SU-DHL-6 (cell line): ENCODE results near the gene MRM2.

Source experiments
- H2AFZ ChIP-seq: fragments of 200-600 bp; sonication (generic); 2 replicates; pipeline ENCODE4 v1.6.1; 2014; ENCODE audit warnings: low read depth, mild to moderate bottlenecking, moderate library complexity, mixed read lengths, antibody characterized with exemption, low read length; ENCODE audit not compliant: severe bottlenecking
- H3F3A ChIP-seq: fragments of 200-600 bp; shearing (Covaris generic); 2 replicates; pipeline ENCODE4 v1.6.0; 2016; ENCODE audit warnings: antibody characterized with exemption, mild to moderate bottlenecking; ENCODE audit not compliant: insufficient read depth
- H3K27ac ChIP-seq: fragments of 200-600 bp; sonication (generic); 2 replicates; pipeline ENCODE4 v1.5.1; 2016; ENCODE audit warnings: low read depth, mild to moderate bottlenecking, low read length, moderate library complexity, mixed read lengths
- H3K27me3 ChIP-seq: fragments of 200-600 bp; sonication (generic), shearing (Covaris generic); 2 replicates; pipeline ENCODE4 v1.6.0; 2014; ENCODE audit warnings: mild to moderate bottlenecking, low read length
- H3K36me3 ChIP-seq: fragments of 200-600 bp; sonication (generic); 2 replicates; pipeline ENCODE4 v1.6.1; 2014; ENCODE audit warnings: mild to moderate bottlenecking, low read length, mixed read lengths
- H3K4me2 ChIP-seq: fragments of 300-600, 200-600 bp; shearing (Covaris generic), sonication (generic); 2 replicates; pipeline ENCODE4 v1.6.0; 2014; ENCODE audit warnings: low read length, low read depth, mild to moderate bottlenecking; ENCODE audit not compliant: poor library complexity, severe bottlenecking
- H3K4me3 ChIP-seq: fragments of 200-600 bp; sonication (generic); 2 replicates; pipeline ENCODE4 v1.5.1; 2014; ENCODE audit warnings: antibody characterized with exemption, low read length, mild to moderate bottlenecking, mixed read lengths; ENCODE audit not compliant: insufficient read depth, poor library complexity, severe bottlenecking
- H3K79me2 ChIP-seq: fragments of 200-600 bp; sonication (generic); 2 replicates; pipeline ENCODE4 v1.6.1; 2014; ENCODE audit warnings: mild to moderate bottlenecking, low read length, moderate library complexity; ENCODE audit not compliant: insufficient read depth
- H3K9ac ChIP-seq: fragments of 200-600 bp; sonication (generic); 2 replicates; pipeline ENCODE4 v1.7.0; 2014; ENCODE audit warnings: mild to moderate bottlenecking, low read length
- H3K9me2 ChIP-seq: fragments of 200-600 bp; sonication (generic); replicated peaks from 2 replicates; pipeline ENCODE4 v1.6.1; 2014; ENCODE audit warnings: low read length; ENCODE audit not compliant: insufficient read depth
- H3K9me3 ChIP-seq: fragments of 200-600 bp; sonication (generic); 2 replicates; pipeline ENCODE4 v1.6.1; 2014; ENCODE audit warnings: low read length, mixed read lengths; ENCODE audit not compliant: insufficient read depth
- H4K20me1 ChIP-seq: fragments of 200-600 bp; sonication (generic); 2 replicates; pipeline ENCODE4 v1.6.1; 2014; ENCODE audit warnings: low read depth, mild to moderate bottlenecking, antibody characterized with exemption, low read length, moderate library complexity, mixed read lengths
- CTCF ChIP-seq: fragments of 200-600 bp; sonication (generic); IDR thresholded peaks from one replicate; pipeline ENCODE4 v1.5.1; 2017; ENCODE audit warnings: antibody characterized with exemption, mild to moderate bottlenecking, low read length, moderate library complexity; ENCODE audit not compliant: insufficient read depth, poor library complexity, severe bottlenecking
- EZH2phosphoT487 ChIP-seq: fragments of 200-600 bp; sonication (generic), shearing (Covaris generic); conservative IDR thresholded peaks from 2 replicates; pipeline ENCODE4 v1.6.1; 2018; ENCODE audit warnings: mild to moderate bottlenecking, antibody characterized with exemption, low read length, moderate library complexity, mixed read lengths

Gene MRM2

GRCh38 chr7:2214636-2215035, 27.4 kb downstream of the MRM2 start:
- TF ChIP-seq CTCF (no peak), EZH2phosphoT487 (no peak)
- Histone ChIP-seq H3K4me3 (no peak overlapping the region), H3K9me2 (no peaks in the 10 kb centered on the region), H2AFZ (no peak overlapping the region), H3K27me3 (no peaks in the 10 kb centered on the region), H3K4me2 (no peak overlapping the region), H4K20me1 (no peaks in the 10 kb centered on the region), H3K27ac (no peak overlapping the region), H3K36me3 (peaks cover 7% of the 10 kb centered on the region; the same call in 1 of the 2 replicates), H3K9me3 (no peaks in the 10 kb centered on the region), H3K9ac (no peak overlapping the region), H3F3A (no peaks in the 10 kb centered on the region), H3K79me2 (no peaks in the 10 kb centered on the region)

- H3K9me3 ChIP-seq: no peaks in the 10 kb centered on the region
- H2AFZ ChIP-seq: no peak overlapping the region
- H3K36me3 ChIP-seq: peaks cover 7% of the 10 kb centered on the region; the same call in 1 of the 2 replicates
- no peak overlapping the region for H3K27ac ChIP-seq
- H4K20me1 ChIP-seq: no peaks in the 10 kb centered on the region
- no peaks in the 10 kb centered on the region for H3K9me2 ChIP-seq
- no peaks in the 10 kb centered on the region for H3F3A ChIP-seq
- no peak overlapping the region for H3K4me3 ChIP-seq
- no peak overlapping the region for H3K4me2 ChIP-seq
- no peaks in the 10 kb centered on the region for H3K79me2 ChIP-seq
- no peak overlapping the region for H3K9ac ChIP-seq
- no peak for TF ChIP-seq CTCF
- TF ChIP-seq EZH2phosphoT487: no peak
- H3K27me3 ChIP-seq: no peaks in the 10 kb centered on the region
These were observed 28.3 kb downstream of the MRM2 start for GRCh38 chr7:2213551-2214215.

- Histone ChIP-seq H3K9me3 (no peaks in the 10 kb centered on the region), H3K9me2 (no peaks in the 10 kb centered on the region), H3K36me3 (peaks cover 7% of the 10 kb centered on the region; the same call in 1 of the 2 replicates), H3K79me2 (no peaks in the 10 kb centered on the region), H3K4me3 (no peak overlapping the region), H4K20me1 (no peaks in the 10 kb centered on the region), H3F3A (no peaks in the 10 kb centered on the region), H3K27ac (no peak overlapping the region), H2AFZ (no peak overlapping the region), H3K27me3 (no peaks in the 10 kb centered on the region), H3K9ac (no peak overlapping the region), H3K4me2 (no peak overlapping the region)
- TF ChIP-seq EZH2phosphoT487 (no peak), CTCF (no peak)
These were observed 29.1 kb downstream of the MRM2 start for GRCh38 chr7:2212906-2213305.
